ENCODE data around the gene KIF16B. TPM values are rescaled to one million over a fixed set of nuclear protein-coding genes. Genes with fewer than 3 reads are reported as not detected.

Gene KIF16B
- total and polyA plus RNA-seq, 2 donors (not counting 3 experiments of a cell fraction or from before 2014, with no cell fraction given) = 2.9 to 8.8 TPM

- H3K27me3 ChIP-seq (ENCODE audit: control insufficient read depth in 2 of 2, insufficient read depth in 2 of 2, low read length in 2 of 2) = no peaks in the 10 kb centered on the region
- intact Hi-C loops (cut with micrococcal nuclease) = no loop called here
- H3K79me2 ChIP-seq (ENCODE audit: control insufficient read depth, insufficient read depth, low read length) = no peaks in the 10 kb centered on the region
- no peaks in the 10 kb centered on the region for H3K4me1 ChIP-seq (ENCODE audit: control insufficient read depth, extremely low read depth, insufficient read depth, low read length)
- H3K27ac ChIP-seq (ENCODE audit: insufficient read depth, low read depth, low read length) = no peak overlapping the region
- FAIRE-seq = no peak
- CTCF ChIA-PET = interaction anchor here (1.6 kb wide), 1 partner anchor 10 kb away, joined by 3 read pairs; no protein-coding TSS in a partner anchor
- no peak overlapping the region for H3K4me3 ChIP-seq (replicated peaks in 1 of 3; ENCODE audit: insufficient read depth in 1 of 3, low read depth in 1 of 3, low read length in 3 of 3)
- dilution Hi-C loops (cut with MboI; ENCODE audit: extremely low pct_ligation_motif_present, low sequenced_read_pairs) = no loop called here
- H3K9ac ChIP-seq (replicated peaks; ENCODE audit: extremely low read depth, insufficient read depth, low read length) = no peak overlapping the region
- no peak for TF ChIP-seq POLR2A (IDR thresholded peaks at IDR 0.05; ENCODE audit: low read depth, low read length)
- no peak for TF ChIP-seq GATA2 (IDR thresholded peaks at IDR 0.05; ENCODE audit: insufficient read depth, insufficient read length, low read depth, low read length)
- no peak for TF ChIP-seq FOS (IDR thresholded peaks at IDR 0.05; ENCODE audit: borderline replicate concordance, insufficient read depth, low read length)
- TF ChIP-seq MYC (IDR thresholded peaks at IDR 0.05; ENCODE audit: low read depth, low read length) = no peak
- TF ChIP-seq EZH2 (IDR thresholded peaks at IDR 0.05; ENCODE audit: borderline replicate concordance, low read depth, low read length, severe bottlenecking) = no peak
- no peak for TF ChIP-seq JUN (IDR thresholded peaks at IDR 0.05; ENCODE audit: borderline replicate concordance, insufficient read depth, insufficient read length, low read depth)
- no peak for TF ChIP-seq MAX (IDR thresholded peaks at IDR 0.05; ENCODE audit: insufficient read depth, insufficient read length)
- no peak for TF ChIP-seq POLR2AphosphoS5 (IDR thresholded peaks at IDR 0.05; ENCODE audit: insufficient read depth, low read depth, low read length)
- TF ChIP-seq, protein P1, sequence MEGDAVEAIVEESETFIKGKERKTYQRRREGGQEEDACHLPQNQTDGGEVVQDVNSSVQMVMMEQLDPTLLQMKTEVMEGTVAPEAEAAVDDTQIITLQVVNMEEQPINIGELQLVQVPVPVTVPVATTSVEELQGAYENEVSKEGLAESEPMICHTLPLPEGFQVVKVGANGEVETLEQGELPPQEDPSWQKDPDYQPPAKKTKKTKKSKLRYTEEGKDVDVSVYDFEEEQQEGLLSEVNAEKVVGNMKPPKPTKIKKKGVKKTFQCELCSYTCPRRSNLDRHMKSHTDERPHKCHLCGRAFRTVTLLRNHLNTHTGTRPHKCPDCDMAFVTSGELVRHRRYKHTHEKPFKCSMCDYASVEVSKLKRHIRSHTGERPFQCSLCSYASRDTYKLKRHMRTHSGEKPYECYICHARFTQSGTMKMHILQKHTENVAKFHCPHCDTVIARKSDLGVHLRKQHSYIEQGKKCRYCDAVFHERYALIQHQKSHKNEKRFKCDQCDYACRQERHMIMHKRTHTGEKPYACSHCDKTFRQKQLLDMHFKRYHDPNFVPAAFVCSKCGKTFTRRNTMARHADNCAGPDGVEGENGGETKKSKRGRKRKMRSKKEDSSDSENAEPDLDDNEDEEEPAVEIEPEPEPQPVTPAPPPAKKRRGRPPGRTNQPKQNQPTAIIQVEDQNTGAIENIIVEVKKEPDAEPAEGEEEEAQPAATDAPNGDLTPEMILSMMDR (IDR thresholded peaks at IDR 0.05; ENCODE audit: extremely low read depth in 1 of 2, insufficient read depth in 1 of 2, low read depth in 1 of 2, low read length in 2 of 2) = no peak
- no peaks in the 10 kb centered on the region for H3K9me1 ChIP-seq (replicated peaks; ENCODE audit: control insufficient read depth, extremely low read depth, insufficient read depth, low read length)
- no peaks in the 10 kb centered on the region for H3K36me3 ChIP-seq (ENCODE audit: control insufficient read depth in 2 of 2, extremely low read depth in 1 of 2, insufficient read depth in 2 of 2, low read length in 2 of 2)
- POLR2A ChIA-PET = no interaction called here
- no peaks in the 10 kb centered on the region for H3K9me3 ChIP-seq (replicated peaks; ENCODE audit: control insufficient read depth, insufficient read depth, low read length)
- no peak overlapping the region for H3K4me2 ChIP-seq (ENCODE audit: insufficient read depth, low read length)
- DNase-seq (ENCODE audit: low read depth, low spot score) = no peak
- H4K20me1 ChIP-seq (replicated peaks; ENCODE audit: control insufficient read depth, extremely low read depth, insufficient read depth, low read length) = no peaks in the 10 kb centered on the region
- BruUV-seq (replicated peaks) = no TSS peak
- H2AFZ ChIP-seq (ENCODE audit: low read depth, low read length) = no peak overlapping the region
Measured at GRCh38 chr20:16555754-16556153, 17.5 kb downstream of the KIF16B start.
